H1 (cell line): Measurements from ENCODE around the gene POU2F1. TPM values are rescaled to one million over a fixed set of nuclear protein-coding genes. Genes with fewer than 3 reads are reported as not detected.

Experiments
- CTCF ChIA-PET: fragments of 300-600 bp; sonication (Branson Sonifier 250); formaldehyde crosslinking; loops from one replicate; lab custom pipeline; 2021; ENCODE audit not compliant: partially characterized antibody; lab: Charles Lee
- POLR2A ChIA-PET: fragments of 300-600 bp; sonication (Branson Sonifier 250); formaldehyde crosslinking; loops from one replicate; lab custom pipeline; 2021; ENCODE audit warnings: inconsistent platforms; ENCODE audit not compliant: partially characterized antibody; lab: Charles Lee
- DNase-seq, 2 experiments: peaks; one replicate each; pipeline versions ENCODE4 v3.0.0 to v3.0.0-alpha.2; 2010 to 2022; ENCODE audit warnings: low spot score in 2 of 2, low read depth in 1 of 2, mixed read lengths in 1 of 2
- FAIRE-seq: peaks from 2 replicates; lab custom pipeline; 2011; peaks lifted over from hg19 to GRCh38; lab: Jason Lieb, UNC
- H2AFZ ChIP-seq: 2 replicates; pipeline ENCODE4 v1.8.1; 2012; ENCODE audit warnings: low read length, inconsistent platforms
- H2AK5ac ChIP-seq: 2 replicates; pipeline ENCODE4 v1.6.1; 2013; ENCODE audit warnings: low read depth, low read length
- H2BK120ac ChIP-seq: replicated peaks from 2 replicates; pipeline ENCODE3; 2013; ENCODE audit warnings: low read depth, low read length, inconsistent platforms
- H2BK12ac ChIP-seq: 2 replicates; pipeline ENCODE4 v1.6.1; 2013; ENCODE audit warnings: low read depth, low read length
- H2BK15ac ChIP-seq: 2 replicates; pipeline ENCODE4 v1.6.1; 2013; ENCODE audit warnings: low read length
- H2BK20ac ChIP-seq: 2 replicates; pipeline ENCODE4 v1.6.1; 2013; ENCODE audit warnings: low read length
- H2BK5ac ChIP-seq: 2 replicates; pipeline ENCODE4 v1.6.1; 2013; ENCODE audit warnings: low read depth, low read length
- H3K14ac ChIP-seq: 2 replicates; pipeline ENCODE4 v1.6.1; 2013; ENCODE audit warnings: inconsistent platforms; ENCODE audit not compliant: insufficient read length
- H3K18ac ChIP-seq: 2 replicates; pipeline ENCODE4 v1.6.1; 2013; ENCODE audit warnings: low read length; ENCODE audit errors: extremely low read depth
- H3K23ac ChIP-seq: 2 replicates; pipeline ENCODE4 v1.6.1; 2013; ENCODE audit warnings: inconsistent platforms; ENCODE audit not compliant: insufficient read length
- H3K23me2 ChIP-seq: 2 replicates; pipeline ENCODE4 v1.6.1; 2013; ENCODE audit warnings: low read depth, low read length
- H3K27ac ChIP-seq: 2 replicates; pipeline ENCODE4 v1.6.1; 2011; ENCODE audit warnings: low read depth, low read length, inconsistent platforms
- H3K27me3 ChIP-seq, 4 experiments: replicated peaks in 1 of 4; 1 replicate in 1 of 4; 2 replicates in 3 of 4; pipeline versions ENCODE4 v1.6.1 to v1.8.1; 2011 to 2013; ENCODE audit warnings: low read length in 3 of 4, mild to moderate bottlenecking in 3 of 4, inconsistent platforms in 2 of 4, mixed read lengths in 2 of 4, moderate library complexity in 1 of 4; ENCODE audit not compliant: control insufficient read depth in 3 of 4, insufficient read depth in 3 of 4; ENCODE audit errors: extremely low read depth in 1 of 4
- H3K36me3 ChIP-seq, 4 experiments: 2 replicates each; pipeline versions ENCODE4 v1.6.1 to v1.8.1; 2011 to 2013; ENCODE audit warnings: mild to moderate bottlenecking in 4 of 4, low read length in 3 of 4, moderate library complexity in 2 of 4, control low read depth in 1 of 4, inconsistent platforms in 1 of 4; ENCODE audit not compliant: insufficient read depth in 4 of 4, control insufficient read depth in 2 of 4
- H3K4ac ChIP-seq: replicated peaks from 2 replicates; pipeline ENCODE3; 2013; ENCODE audit warnings: low read length, low read depth, mixed read lengths, inconsistent platforms; ENCODE audit not compliant: insufficient read length
- H3K4me1 ChIP-seq, 4 experiments: replicated peaks in 1 of 4; 1 replicate in 1 of 4; 2 replicates in 3 of 4; pipeline versions ENCODE4 v1.6.1 to v1.8.1; 2011 to 2013; ENCODE audit warnings: low read length in 3 of 4, inconsistent platforms in 2 of 4, mixed read lengths in 1 of 4; ENCODE audit not compliant: insufficient read depth in 4 of 4, control insufficient read depth in 3 of 4
- H3K4me2 ChIP-seq, 2 experiments: 2 replicates each; pipeline versions ENCODE4 v1.6.1 to v1.8.1; 2011 to 2013; ENCODE audit warnings: low read depth in 2 of 2, low read length in 2 of 2, control low read depth in 1 of 2, inconsistent platforms in 1 of 2, mild to moderate bottlenecking in 1 of 2; ENCODE audit not compliant: insufficient read depth in 1 of 2
- H3K4me3 ChIP-seq, 4 experiments: fragments of 200-600, 300-600 bp in 1 of 4; sonication (generic), shearing (Covaris generic), sonication (Bioruptor Twin) in 1 of 4; 2 replicates each; pipeline versions ENCODE4 v1.5.1 to v1.8.1; 2011 to 2016; ENCODE audit warnings: low read length in 4 of 4, low read depth in 3 of 4, control low read depth in 2 of 4, inconsistent platforms in 2 of 4, mild to moderate bottlenecking in 2 of 4, mixed read lengths in 1 of 4, moderate library complexity in 1 of 4; ENCODE audit not compliant: insufficient read depth in 2 of 4; ENCODE audit errors: extremely low read depth in 1 of 4
- H3K56ac ChIP-seq: replicated peaks from 2 replicates; pipeline ENCODE3; 2013; ENCODE audit warnings: low read depth, mild to moderate bottlenecking, mixed read lengths, low read length, inconsistent platforms; ENCODE audit not compliant: insufficient read length
- H3K79me1 ChIP-seq: 2 replicates; pipeline ENCODE4 v1.6.1; 2013; ENCODE audit warnings: low read depth, low read length, control low read depth
- H3K79me2 ChIP-seq, 2 experiments: 2 replicates each; pipeline versions ENCODE4 v1.6.1 to v1.8.1; 2012 to 2013; ENCODE audit warnings: low read length in 2 of 2, mild to moderate bottlenecking in 2 of 2, inconsistent platforms in 1 of 2; ENCODE audit not compliant: insufficient read depth in 2 of 2, control insufficient read depth in 1 of 2
- H3K9ac ChIP-seq, 4 experiments: replicated peaks in 1 of 4; 1 replicate in 1 of 4; 2 replicates in 3 of 4; pipeline versions ENCODE4 v1.6.1 to v1.8.1; 2011 to 2013; ENCODE audit warnings: low read depth in 3 of 4, low read length in 3 of 4, control low read depth in 2 of 4, mild to moderate bottlenecking in 2 of 4, moderate library complexity in 2 of 4, inconsistent platforms in 1 of 4; ENCODE audit errors: extremely low read depth in 1 of 4
- H3K9me3 ChIP-seq, 2 experiments: 2 replicates each; pipeline versions ENCODE4 v1.6.1 to v1.8.1; 2012 to 2013; ENCODE audit warnings: mild to moderate bottlenecking in 2 of 2, moderate library complexity in 2 of 2, control low read depth in 1 of 2, inconsistent platforms in 1 of 2, low read depth in 1 of 2, low read length in 1 of 2, mixed read lengths in 1 of 2; ENCODE audit not compliant: insufficient read depth in 2 of 2
- H4K20me1 ChIP-seq, 2 experiments: replicated peaks in 1 of 2; 2 replicates each; pipeline versions ENCODE3 to v1.8.1; 2011 to 2013; ENCODE audit warnings: inconsistent platforms in 2 of 2, low read length in 2 of 2, mild to moderate bottlenecking in 1 of 2; ENCODE audit not compliant: insufficient read depth in 2 of 2, control insufficient read depth in 1 of 2
- H4K5ac ChIP-seq: 2 replicates; pipeline ENCODE4 v1.6.1; 2013; ENCODE audit warnings: low read length, low read depth, mixed read lengths, inconsistent platforms; ENCODE audit not compliant: insufficient read length
- H4K8ac ChIP-seq: 2 replicates; pipeline ENCODE4 v1.8.0; 2013; ENCODE audit warnings: mild to moderate bottlenecking, moderate library complexity, low read length, inconsistent platforms; ENCODE audit not compliant: insufficient read depth; ENCODE audit errors: extremely low read depth
- H4K91ac ChIP-seq: replicated peaks from 2 replicates; pipeline ENCODE3; 2013; ENCODE audit warnings: low read length, mixed read lengths, inconsistent platforms; ENCODE audit not compliant: insufficient read length
- RNF2 ChIP-seq: fragments of 200-900, 300-1000 bp; sonication (generic); IDR thresholded peaks from 2 replicates; pipeline ENCODE4 v1.7.1; 2016; ENCODE audit warnings: borderline replicate concordance, low read depth, mild to moderate bottlenecking, antibody characterized with exemption, low read length; ENCODE audit not compliant: poor library complexity, severe bottlenecking; ENCODE audit errors: missing control alignments
- WGBS, 2 experiments: shearing (Covaris generic) in 1 of 2; methylation state at CpG; one replicate each; pipeline versions ENCODE4 v1.1.6 to v1.1.7; 2013 to 2015; ENCODE audit warnings: low lambda C conversion rate in 2 of 2, mixed read lengths in 2 of 2, inconsistent platforms in 1 of 2, low coverage in 1 of 2, missing lambda C conversion rate in 1 of 2; ENCODE audit not compliant: insufficient replicate concordance in 2 of 2, insufficient coverage in 1 of 2, insufficient read length in 1 of 2; ENCODE audit errors: extremely low coverage in 1 of 2, missing lambda C conversion rate in 1 of 2; 5-methylcytosine and 5-hydroxymethylcytosine counted together
- polyA plus RNA-seq, 7 experiments: library from polyadenylated mRNA; depleted of rRNA in 3 of 7; stranded (reverse) in 5 of 7; unstranded in 2 of 7; fragments of >200 nt in 5 of 7; fragments of 200-250 nt in 2 of 7; gene quantifications; 1 replicate in 5 of 7; 2 replicates in 1 of 7; 4 replicates in 1 of 7; pipeline versions ENCODE4 v1.2.1 to v1.2.3, GENCODE V29; 2011 to 2013; ENCODE audit warnings: missing spikeins in 2 of 7, mixed read lengths in 2 of 7
- total RNA-seq: library from RNA; stranded (reverse); fragmentation: NEBNext Ultra II Directional; extraction: Animal tissue kit (Norgen Biotek cat#: 25700); gene quantifications from 2 replicates; pipeline ENCODE4 v1.2.1, GENCODE V29; 2021
- TF ChIP-seq, protein P1 (sequence below): IDR thresholded peaks from 2 replicates; pipeline ENCODE4 v1.6.1; 2012; ENCODE audit warnings: inconsistent platforms

POU2F1 gene
- total and polyA plus RNA-seq, 2 of the 8 experiments (the other 6 are each of a cell fraction or from before 2014, with no cell fraction given): 37.0 to 57.2 TPM

DNA sequence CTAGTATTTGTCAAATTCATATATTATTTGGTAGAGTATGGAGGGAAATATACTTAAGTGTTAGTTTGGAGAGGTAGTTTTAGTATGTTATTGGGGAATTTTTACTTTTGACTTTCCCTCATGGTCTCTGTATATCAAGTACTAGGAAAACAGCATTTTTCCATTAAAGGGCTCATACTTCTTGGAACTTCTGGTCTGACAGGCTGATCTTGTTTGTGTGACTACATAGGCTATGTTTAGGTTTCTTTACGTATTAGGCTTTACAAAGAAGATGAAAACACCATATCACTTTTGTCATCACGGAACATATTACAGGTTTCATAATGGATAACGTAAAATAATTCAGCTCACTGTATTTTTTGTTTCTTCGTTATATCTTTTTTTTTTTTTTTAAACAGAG lies 30.8 kb downstream of the POU2F1 start:
- Histone ChIP-seq H3K4me1 (no peaks in the 10 kb centered on the region; a peak in 1 of 7 replicates), H3K4me3 (no peak overlapping the region), H3K56ac (no peak overlapping the region), H3K14ac (no peak overlapping the region), H3K27ac (no peak overlapping the region), H2BK120ac (no peak overlapping the region), H2BK15ac (no peak overlapping the region), H3K23me2 (no peaks in the 10 kb centered on the region; the same call in 1 of the 2 replicates), H3K79me1 (peaks cover 2% of the 10 kb centered on the region; the same call in 1 of the 2 replicates), H3K4ac (no peak overlapping the region), H3K23ac (no peak overlapping the region), H2BK5ac (no peak overlapping the region), H3K9ac (no peak overlapping the region), H4K8ac (no peak overlapping the region), H3K36me3 (no peaks in the 10 kb centered on the region), H2BK12ac (no peak overlapping the region), H4K91ac (no peak overlapping the region), H4K20me1 (peaks cover 1 to 7% of the 10 kb centered on the region in 2 experiments), H3K4me2 (no peak overlapping the region), H2BK20ac (no peak overlapping the region), H3K79me2 (peaks cover 5 to 98% of the 10 kb centered on the region in 2 experiments; a peak in 3 of 4 replicates), H3K18ac (no peak overlapping the region), H2AFZ (no peak overlapping the region), H3K27me3 (no peaks in the 10 kb centered on the region), H3K9me3 (no peaks in the 10 kb centered on the region), H4K5ac (no peak overlapping the region), H2AK5ac (no peak overlapping the region)
- POLR2A ChIA-PET: no interaction called here
- no peak for DNase-seq
- TF ChIP-seq RNF2: no peak
- TF ChIP-seq, protein P1, sequence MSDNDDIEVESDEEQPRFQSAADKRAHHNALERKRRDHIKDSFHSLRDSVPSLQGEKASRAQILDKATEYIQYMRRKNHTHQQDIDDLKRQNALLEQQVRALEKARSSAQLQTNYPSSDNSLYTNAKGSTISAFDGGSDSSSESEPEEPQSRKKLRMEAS: no peak
- CTCF ChIA-PET: no interaction called here
- no peak for FAIRE-seq
- WGBS, 2 experiments: 81% methylated on average over 4 of the region's 4 CpGs; no CpG with 5 or more reads in 1 of the 2 experiments
